Activated CD4-positive, alpha-beta T cell treated with anti-CD3 and anti-CD28 coated beads, Interleukin-2, amount 50 U/mL, for 16 hours (primary cell): ENCODE results near the gene CTSG.
A peak's percentile ranks its signal among the peaks of the same experiment; 100 is the strongest.
"Not testable (repeated sequence)": the region's sequence is repeated elsewhere in the genome, so short reads cannot be mapped to it uniquely, and the experiment has no call there.

Experiments used
- DNase-seq: peaks from one replicate; pipeline ENCODE4 v3.0.0-alpha.2; 2020

CTSG gene

GRCh38 chr14:24576182-24576581 lies at the start of gene CTSG:
Gene CTSG (minus strand): TSS chr14:24576250. CDS start chr14:24576223, 27 bp downstream.
- no peak for DNase-seq

GRCh38 chr14:24613747-24614146 lies 37.7 kb upstream of the CTSG start:
- DNase-seq, result no peak

GRCh38 chr14:24613241-24613640 lies 37.2 kb upstream of the CTSG start:
- no peak for DNase-seq

- no peak for DNase-seq
These were observed 36.1 kb upstream of the CTSG start for GRCh38 chr14:24612196-24612595.

GRCh38 chr14:24609655-24610344 lies 33.8 kb upstream of the CTSG start, which contains the start of gene GZMH:
Gene GZMH (minus strand): TSS chr14:24609685. CDS start chr14:24609613, 72 bp downstream.
- peak; percentile 59 for DNase-seq

GRCh38 chr14:24607635-24608514 lies 31.8 kb upstream of the CTSG start:
- DNase-seq, result no peak

- peak; percentile 22 for DNase-seq
These were observed 31.0 kb upstream of the CTSG start for GRCh38 chr14:24607081-24607480.

GRCh38 chr14:24606297-24606696 lies 30.2 kb upstream of the CTSG start:
- DNase-seq, result no peak

GRCh38 chr14:24605435-24606190 lies 29.6 kb upstream of the CTSG start:
- DNase-seq, result peak; percentile 81

GRCh38 chr14:24597403-24597802 lies 21.4 kb upstream of the CTSG start:
- no peak for DNase-seq

- no peak for DNase-seq
These were observed 19.2 kb upstream of the CTSG start for GRCh38 chr14:24595073-24595808.

- DNase-seq, result not testable (repeated sequence)
These were observed 15.0 kb upstream of the CTSG start for GRCh38 chr14:24591004-24591403.

GRCh38 chr14:24584402-24584801 lies 8.4 kb upstream of the CTSG start:
- not testable (repeated sequence) for DNase-seq

GRCh38 chr14:24578558-24578957 lies 2.5 kb upstream of the CTSG start:
- no peak for DNase-seq

GRCh38 chr14:24576771-24577170 lies 721 bp upstream of the CTSG start:
- DNase-seq, result no peak

- no peak for DNase-seq
These were observed 1.8 kb downstream of the CTSG start for GRCh38 chr14:24574206-24574774.

- DNase-seq, result no peak
These were observed 9.7 kb downstream of the CTSG start for GRCh38 chr14:24566318-24566717.

GRCh38 chr14:24565766-24566165 lies 10.3 kb downstream of the CTSG start:
- DNase-seq, result no peak

- DNase-seq, result no peak
These were observed 12.5 kb downstream of the CTSG start for GRCh38 chr14:24563505-24563904.

GRCh38 chr14:24556756-24557155 lies 19.3 kb downstream of the CTSG start:
- no peak for DNase-seq

GRCh38 chr14:24549064-24549463 lies 27.0 kb downstream of the CTSG start:
- DNase-seq, result not testable (repeated sequence)

GRCh38 chr14:24542346-24542936 lies 33.6 kb downstream of the CTSG start:
- no peak for DNase-seq
